Stimulated activated CD8-positive, alpha-beta memory T cell treated with anti-CD3 and anti-CD28 coated beads, Interleukin-4, amount 100 ng/mL, for 4 hours (primary cell): Measurements from ENCODE around the gene DOCK8.

Source experiments
- DNase-seq, 2 donors: peaks; one replicate each; pipeline ENCODE4 v3.0.0-alpha.2; 2020; ENCODE audit warnings: low read depth in 2 of 2, low spot score in 1 of 2

DOCK8 gene

GRCh38 chr9:488448-488847, 273.8 kb downstream of the DOCK8 start:
- DNase-seq, result no peak

DNA sequence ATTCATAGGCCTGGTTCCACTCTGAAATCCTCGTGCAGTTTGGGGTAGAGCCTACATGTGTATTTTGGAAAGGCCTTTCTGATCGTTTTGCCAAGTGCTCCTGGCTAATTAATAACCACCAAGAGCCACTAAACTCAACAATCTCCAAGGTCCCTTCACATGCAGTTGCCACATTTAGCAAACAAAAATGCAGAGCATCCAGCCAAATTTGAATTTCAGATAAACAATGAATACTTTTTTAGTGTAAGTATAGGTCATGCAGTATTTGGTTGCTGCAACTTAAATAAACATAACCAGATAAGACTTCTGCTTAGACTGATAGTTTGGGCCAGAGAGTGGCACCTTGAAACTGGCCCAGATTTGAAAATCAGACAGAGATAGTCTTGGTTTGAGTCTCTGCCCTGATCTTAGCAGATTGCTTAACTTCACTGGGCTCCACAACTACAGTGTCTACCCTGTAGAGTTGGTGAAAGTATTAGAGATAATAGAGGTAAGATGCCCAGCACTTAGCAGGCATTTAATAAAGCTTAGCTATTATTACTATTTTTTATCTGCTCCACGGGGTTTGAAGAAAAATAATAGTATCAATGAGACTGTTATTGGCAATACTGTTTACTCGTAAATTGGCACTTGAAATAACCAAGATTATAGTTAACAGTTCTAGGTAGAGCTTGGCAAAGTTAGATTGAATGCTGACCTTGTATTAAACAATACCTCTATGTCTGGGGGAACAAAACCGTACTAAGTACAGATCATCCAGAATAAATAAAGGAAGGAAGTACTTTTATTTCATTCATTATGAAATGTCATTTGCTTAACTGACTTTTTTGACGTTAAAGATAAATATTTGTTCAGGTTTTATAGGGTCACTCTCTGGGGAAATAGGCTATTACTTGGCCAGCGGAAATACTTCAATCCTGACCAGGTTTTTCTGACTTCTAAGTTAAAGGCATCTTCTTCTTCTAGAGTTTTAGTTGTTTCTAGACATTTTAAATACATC, 274.8 kb downstream of the DOCK8 start:
- DNase-seq, result no peak

DNA sequence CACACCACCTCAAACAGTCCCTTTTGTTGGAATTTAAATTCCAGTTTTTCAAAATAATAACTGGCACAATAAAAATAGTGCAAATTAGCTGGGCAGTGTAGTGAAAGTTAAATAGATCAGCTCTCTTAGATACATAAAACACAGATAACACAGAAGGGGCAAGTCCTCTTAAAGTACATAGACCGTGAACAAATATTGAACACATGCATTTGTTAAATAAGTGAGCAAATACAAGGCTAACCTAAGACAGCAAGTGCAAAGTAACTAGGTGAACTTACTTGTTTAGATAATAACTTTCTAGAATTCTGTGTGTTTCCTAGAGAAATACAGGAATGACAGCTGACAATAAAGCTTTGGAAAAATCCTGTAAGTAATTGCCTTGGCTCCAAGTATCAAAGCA, 280.1 kb downstream of the DOCK8 start:
- no peak for DNase-seq

DNA sequence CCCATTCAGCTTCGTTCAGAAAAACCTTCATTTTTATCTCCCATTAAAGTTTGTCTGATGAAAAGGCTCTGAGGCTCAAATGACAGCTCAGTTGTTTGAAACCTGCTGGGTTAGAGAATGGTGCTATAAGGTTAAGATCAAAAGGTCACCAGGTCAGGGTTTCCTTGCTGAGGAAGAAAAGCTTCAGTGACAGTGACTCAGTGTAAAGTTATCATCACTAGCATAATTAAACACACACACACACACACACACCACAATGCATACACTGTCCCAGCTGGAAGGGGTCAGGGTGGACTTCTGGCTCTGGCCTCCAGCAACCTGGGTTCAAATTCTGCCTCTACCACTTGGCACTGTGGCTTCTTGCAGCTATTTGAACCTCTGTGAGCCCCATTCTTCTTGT, 281.1 kb downstream of the DOCK8 start:
- DNase-seq, result no peak

DNA sequence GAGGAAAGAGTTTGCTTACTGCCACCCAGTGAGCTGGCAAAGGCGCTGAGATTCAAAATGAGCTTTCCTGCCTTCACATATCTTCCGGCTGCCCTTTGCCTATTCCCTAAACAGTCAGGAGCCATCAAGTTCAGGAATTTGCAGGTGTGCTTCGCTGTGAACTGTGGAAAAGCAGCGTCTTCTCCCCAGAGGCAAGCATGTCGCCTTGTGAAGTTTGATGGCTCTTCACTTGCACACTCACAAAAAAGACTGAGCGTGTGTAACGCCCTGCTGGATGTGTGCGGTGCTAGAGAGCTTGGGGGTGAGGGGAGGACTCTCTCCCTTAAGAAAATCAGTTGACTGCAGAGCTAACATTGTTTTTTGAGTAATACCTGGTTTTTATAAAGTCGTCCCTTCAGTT, 288.7 kb downstream of the DOCK8 start:
- no peak for DNase-seq

GRCh38 chr9:503881-504852, 289.5 kb downstream of the DOCK8 start, which contains the start of gene KANK1:
Gene KANK1, plus strand, starts transcription at chr9:504695.
- DNase-seq, result peak; percentile 37 to 46

GRCh38 chr9:504921-505740, 290.5 kb downstream of the DOCK8 start:
- no peak for DNase-seq

- no peak for DNase-seq
Observed at GRCh38 chr9:505741-506059, 291.0 kb downstream of the DOCK8 start.

DNA sequence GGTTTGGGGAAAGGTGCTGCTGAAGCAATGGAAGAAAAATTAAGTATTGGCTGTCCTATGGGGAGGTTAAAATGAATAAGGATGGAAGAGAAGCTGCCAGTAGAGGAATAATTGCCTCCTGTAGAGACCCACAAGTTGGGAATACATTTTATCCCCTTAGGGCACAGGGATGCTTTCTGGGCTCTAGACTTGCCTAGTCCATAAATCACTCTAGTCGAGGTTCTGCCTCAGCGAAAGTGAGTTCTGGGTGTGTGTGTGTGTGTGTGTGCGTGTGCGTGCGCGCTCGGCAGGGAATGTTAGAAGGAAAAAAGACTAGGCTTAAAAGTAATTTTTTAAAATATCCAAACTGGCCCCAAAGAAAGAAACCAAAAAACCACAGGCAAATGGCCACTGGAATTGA, 291.6 kb downstream of the DOCK8 start:
- DNase-seq, result no peak

DNA sequence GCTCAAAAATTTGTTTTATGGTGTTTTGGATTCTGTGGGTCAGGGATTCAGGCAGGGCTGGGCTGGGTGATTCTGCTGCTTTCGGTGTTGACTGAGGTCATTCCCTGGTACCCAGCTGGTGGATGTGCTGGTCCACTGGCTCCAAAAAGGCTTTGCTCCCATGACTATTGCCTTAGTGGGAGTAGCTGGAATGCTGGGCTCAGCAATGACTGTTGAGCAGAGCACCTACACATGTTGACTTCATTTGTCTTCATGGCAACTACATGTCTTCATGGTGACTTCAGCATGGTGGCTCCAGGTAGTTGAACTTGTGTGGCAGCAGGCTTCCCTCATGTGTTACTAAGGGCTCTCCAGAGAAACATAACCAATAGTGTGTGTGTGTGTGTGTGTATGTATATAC, 297.2 kb downstream of the DOCK8 start:
- DNase-seq, result no peak

- no peak for DNase-seq
Observed at GRCh38 chr9:512555-513272, 298.0 kb downstream of the DOCK8 start.
